Loucy (cell line): ENCODE data around the gene LAMB4.

Experiments used
- EZH2phosphoT487 ChIP-seq: fragments of 200-600 bp; IDR thresholded peaks from 2 replicates; pipeline ENCODE4 v1.6.1; 2018; ENCODE audit warnings: antibody characterized with exemption, mild to moderate bottlenecking, moderate library complexity, borderline replicate concordance
- TF ChIP-seq, protein P1 (sequence below): fragments of 200-600 bp; sonication (generic); conservative IDR thresholded peaks from 2 replicates; pipeline ENCODE4 v1.5.1; 2014; ENCODE audit warnings: mild to moderate bottlenecking, antibody characterized with exemption, low read length

- TF ChIP-seq, protein P1, sequence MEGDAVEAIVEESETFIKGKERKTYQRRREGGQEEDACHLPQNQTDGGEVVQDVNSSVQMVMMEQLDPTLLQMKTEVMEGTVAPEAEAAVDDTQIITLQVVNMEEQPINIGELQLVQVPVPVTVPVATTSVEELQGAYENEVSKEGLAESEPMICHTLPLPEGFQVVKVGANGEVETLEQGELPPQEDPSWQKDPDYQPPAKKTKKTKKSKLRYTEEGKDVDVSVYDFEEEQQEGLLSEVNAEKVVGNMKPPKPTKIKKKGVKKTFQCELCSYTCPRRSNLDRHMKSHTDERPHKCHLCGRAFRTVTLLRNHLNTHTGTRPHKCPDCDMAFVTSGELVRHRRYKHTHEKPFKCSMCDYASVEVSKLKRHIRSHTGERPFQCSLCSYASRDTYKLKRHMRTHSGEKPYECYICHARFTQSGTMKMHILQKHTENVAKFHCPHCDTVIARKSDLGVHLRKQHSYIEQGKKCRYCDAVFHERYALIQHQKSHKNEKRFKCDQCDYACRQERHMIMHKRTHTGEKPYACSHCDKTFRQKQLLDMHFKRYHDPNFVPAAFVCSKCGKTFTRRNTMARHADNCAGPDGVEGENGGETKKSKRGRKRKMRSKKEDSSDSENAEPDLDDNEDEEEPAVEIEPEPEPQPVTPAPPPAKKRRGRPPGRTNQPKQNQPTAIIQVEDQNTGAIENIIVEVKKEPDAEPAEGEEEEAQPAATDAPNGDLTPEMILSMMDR: no peak
- TF ChIP-seq EZH2phosphoT487: no peak
Measured at GRCh38 chr7:108124820-108125219, 5.3 kb downstream of the LAMB4 start.
